ENCODE results near the gene POC5.

GRCh38 chr5:75712091-75712490 lies 5.1 kb downstream of the POC5 start:
- TF ChIP-seq CTCF (IDR thresholded peaks at IDR 0.05; ENCODE audit: low read depth, low read length), result no peak
- TF ChIP-seq EZH2phosphoT487 (IDR thresholded peaks at IDR 0.05; ENCODE audit: low read depth), result no peak
